ENCODE measurements around the gene SYNGR4.
A peak's percentile ranks its signal among the peaks of the same experiment; 100 is the strongest.

The SYNGR4 gene

DNA sequence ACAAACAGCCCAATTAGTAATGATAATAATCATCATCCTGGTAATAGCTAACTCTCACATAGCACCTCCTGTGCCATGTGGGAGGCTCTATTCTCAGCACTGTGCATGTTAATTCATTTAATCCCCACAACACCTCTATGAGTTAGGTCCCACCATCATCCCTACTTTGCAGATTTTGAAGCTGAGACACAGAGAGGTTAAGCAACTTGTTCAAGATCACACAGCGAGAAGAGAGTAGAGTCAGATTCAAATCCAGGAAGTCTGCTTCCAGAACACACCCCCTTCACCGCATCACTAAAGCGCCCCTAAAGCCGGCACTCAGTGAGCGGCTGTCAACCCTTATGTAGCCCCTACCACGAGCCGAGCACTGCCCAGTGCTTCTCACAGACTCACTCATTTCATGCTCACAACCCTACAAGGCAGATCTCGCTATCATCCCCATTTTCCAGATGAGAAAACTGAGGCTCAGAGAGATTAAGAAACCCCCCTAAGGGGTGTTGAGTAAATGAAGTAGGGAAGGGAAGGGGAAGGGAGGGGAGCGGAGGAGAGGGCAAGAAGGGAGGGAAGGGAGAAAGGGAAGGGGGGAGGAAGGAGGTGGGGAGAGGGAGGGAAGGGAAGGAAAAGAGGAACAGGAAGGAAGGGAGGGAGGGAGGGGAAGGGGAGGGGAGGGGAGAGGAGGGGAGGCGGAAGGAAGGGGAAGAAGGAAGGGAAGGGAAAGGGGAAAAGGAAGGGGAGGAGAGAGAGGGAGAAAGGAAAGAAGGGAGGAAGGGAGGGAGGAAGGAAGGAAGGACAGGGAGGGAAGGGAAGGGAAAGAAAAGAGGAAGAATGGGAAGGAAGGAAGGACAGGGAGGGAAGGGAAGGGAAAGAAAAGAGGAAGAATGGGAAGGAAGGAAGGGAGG is 22.4 kb upstream of the SYNGR4 start:
- DNase-seq (ENCODE audit: low read depth) = no peak

DNA sequence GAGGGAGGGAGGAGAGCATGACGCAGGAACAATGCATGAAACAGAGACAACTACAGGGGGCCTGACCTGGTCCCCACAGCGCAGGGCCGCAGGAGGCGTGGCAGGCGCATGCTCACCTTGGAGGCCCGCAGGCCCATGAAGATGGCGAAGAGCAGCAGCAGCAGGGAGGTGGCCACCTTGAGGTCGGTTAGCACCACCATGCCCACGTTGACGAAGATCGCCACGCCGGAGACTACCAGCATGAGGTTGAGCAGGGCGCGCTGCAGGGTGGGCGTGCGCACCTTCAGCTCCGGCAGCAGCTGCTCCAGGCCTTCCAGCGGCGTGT is 21.8 kb upstream of the SYNGR4 start:
- DNase-seq (ENCODE audit: low read depth) = no peak

DNA sequence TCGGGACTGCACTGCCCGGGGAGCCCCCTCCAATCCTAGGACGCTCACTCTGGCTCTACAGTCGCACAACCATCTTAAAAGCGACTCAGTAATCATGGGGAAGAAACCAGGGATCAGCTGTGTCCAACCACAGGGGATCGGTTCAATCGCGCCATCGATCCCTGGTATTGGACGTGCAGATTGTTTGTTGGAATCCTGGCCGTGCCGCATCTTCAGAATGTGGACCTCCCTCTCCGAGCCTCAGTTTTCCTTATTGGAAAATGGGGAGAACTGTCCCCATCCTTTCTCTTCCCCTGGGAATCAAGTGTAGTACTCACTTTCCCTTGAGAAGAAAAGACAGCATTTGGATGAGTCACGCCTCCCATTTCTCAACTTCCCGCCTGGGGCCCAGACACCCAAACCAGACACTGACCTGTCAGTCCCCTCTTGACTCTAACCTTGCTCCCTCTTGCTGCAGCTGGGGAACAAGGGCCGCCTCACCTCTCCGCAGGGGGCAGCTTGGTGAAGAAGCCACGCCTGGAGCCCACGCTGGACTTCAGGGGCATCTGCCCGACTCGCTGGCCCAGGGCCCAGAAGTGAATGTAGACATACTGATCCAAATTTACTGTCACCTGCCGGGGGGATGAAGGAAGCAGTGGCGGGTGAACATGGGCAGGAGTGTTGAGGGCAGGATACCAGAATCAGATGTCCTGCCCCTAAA is 21.2 kb upstream of the SYNGR4 start:
- DNase-seq (ENCODE audit: low read depth) = no peak

DNA sequence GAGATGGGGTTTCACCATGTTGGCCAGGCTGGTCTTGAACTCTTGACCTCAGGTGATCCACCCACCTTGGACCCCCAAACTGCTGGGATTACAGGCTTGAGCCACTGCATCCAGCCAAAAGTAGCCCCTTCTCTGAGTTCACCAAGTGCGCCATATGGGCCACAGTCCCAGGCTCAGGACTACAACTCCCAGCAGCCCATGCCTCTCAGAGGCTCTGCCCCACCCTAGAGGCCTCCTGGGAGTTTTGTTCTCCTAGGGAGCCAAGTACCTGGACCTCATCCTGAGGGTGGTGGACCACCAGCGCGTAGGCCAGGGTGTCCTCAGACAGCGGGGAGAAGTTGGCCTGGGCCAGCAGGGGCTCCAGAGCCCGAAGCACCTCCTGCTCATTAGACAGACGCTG is 19.3 kb upstream of the SYNGR4 start:
- DNase-seq (ENCODE audit: low read depth) = no peak

DNA sequence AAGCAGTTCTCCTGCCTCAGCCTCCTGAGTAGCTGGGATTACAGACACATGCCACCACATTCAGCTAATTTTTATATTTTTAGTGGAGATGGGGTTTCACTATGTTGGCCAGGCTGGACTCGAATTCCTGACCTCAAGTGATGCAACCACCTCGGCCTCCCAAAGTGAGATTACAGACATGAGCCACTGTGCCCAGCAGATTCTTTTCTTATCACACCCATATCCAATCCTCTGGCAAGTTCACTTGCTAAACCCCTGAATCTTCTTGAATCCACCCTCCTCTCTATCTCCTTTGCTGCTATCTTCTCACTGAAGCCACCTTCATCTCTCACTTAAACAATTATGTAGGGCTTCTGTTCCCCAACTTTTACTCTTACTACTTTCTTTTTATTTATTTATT is 18.0 kb upstream of the SYNGR4 start:
- no peak for DNase-seq (ENCODE audit: low read depth)

DNA sequence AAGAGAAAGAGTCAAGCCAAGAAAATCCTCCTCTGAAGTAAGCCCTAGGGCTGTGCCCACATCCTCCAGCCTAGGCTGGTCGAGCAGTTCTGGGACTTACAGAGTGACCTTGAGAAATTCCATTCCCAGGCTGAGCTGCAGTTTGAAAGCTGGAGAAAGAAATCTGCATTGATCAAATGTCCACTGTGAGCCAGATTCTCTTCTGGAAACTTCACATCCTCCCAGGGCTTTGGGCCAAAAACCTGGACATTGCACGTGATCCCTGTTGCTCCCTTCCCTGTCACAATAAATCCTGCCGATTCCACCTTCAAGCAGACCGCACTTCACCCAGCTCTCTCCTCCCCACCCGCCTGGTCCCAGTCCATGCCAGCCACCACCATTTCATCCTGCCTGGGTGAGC is 16.1 kb upstream of the SYNGR4 start:
- no peak for DNase-seq (ENCODE audit: low read depth)

DNA sequence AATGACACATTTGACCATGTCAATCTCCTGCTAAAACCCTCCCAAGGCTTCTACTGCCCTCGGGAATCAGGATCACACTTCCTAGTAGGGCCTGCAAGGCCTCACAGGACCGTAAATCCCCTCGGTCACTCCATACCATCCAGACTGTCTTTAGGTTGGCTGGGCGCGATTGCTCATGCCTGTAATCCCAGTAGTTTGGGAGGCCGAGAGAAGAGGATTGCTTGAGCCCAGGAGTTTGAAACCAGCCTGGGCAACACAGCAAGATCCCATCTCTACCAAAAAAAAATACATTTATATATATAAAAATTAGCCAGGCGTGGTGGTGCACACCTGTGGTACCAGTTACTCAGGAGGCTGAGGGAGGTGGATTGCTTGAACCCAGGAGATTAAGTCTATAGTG is 15.4 kb upstream of the SYNGR4 start:
- DNase-seq (ENCODE audit: low read depth) = no peak

DNA sequence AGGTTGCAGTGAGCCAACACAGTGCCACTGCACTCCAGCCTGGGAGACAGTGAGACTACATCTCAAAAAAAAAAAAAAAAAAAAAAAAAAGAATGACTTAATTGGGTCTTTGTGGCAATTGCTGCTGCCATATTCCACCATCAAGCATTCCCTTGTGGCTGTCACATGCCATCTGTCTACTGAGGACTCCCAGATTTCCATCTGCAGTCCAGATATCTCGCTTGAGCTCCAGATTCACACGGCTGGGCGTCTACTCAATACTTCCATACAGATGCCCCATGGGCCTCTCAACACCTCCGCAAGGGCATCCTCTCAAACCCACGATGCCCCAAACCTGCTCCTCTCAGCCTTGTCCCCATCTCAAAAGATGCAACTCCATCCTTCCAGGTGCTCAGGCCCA is 13.3 kb upstream of the SYNGR4 start:
- DNase-seq (ENCODE audit: low read depth) = no peak

DNA sequence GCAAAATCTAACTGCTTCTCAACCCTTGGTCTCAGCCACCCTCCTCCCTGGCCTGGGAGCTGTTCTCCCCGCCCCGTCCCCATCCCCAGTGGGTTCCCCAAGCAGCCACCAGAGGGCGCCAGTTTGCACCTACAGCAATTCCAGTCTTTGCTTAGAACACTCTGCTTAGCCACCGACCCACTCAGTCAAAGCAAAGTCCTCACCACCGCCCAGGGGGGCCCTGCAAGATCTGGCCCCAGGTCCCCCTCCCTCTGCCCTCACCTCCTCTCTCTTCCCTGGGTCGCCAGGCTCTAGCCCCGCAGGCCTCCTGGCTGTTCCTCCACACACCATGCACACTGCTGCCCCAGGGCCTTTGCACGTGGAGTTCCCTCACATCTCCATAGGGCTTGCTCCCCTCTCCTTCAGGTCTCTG is 12.8 kb upstream of the SYNGR4 start:
- DNase-seq (ENCODE audit: low read depth) = no peak

DNA sequence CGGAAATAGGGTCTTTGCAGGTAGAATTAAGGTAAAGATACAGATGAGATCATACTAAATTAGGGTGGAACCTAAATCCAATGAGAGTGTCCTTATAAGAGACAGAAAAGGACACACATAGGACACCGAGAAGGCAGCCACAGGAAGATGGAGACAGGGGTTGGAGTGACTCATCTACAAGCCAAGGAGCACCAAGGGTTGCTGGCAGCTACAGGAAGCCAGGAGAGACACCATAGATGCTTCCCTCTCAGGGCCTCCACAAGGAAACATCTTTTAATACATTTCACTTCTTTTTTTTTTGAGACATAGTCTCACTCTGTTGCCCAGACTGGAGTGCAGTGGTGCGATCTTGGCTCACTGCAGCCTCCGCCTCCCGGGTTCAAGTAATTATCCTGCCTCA is 10.5 kb upstream of the SYNGR4 start:
- DNase-seq (ENCODE audit: low read depth) = no peak

DNA sequence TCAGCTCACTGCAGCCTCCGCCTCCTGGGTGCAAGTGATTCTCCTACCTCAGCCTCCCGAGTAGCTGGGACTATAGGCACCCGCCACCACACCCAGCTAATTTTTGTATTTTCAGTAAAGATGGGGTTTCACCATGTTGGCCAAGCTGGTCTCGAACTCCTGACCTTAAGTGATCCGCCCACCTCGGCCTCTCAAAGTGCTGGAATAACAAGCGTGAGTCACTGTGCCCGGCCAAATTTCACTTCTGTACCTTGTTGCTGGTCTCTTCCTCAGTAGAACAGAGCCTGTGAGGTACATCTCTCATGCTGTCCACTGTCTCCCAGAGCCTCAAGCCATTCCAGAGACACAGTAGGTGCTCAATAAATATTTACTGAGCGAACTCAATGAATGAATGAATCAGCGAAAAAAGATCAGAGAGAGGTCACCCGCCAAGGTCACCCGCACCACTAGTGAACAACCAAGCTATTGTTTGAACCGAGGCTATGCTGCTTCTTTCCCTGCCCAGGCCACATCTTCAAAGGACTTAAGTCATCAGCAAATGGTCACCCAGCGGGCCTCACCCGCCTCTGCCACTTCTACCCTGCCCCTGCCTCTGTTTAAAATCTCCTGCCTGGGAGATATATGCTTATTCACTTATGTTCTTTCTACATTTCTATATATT is 9.7 kb upstream of the SYNGR4 start:
- no peak for DNase-seq (ENCODE audit: low read depth)

DNA sequence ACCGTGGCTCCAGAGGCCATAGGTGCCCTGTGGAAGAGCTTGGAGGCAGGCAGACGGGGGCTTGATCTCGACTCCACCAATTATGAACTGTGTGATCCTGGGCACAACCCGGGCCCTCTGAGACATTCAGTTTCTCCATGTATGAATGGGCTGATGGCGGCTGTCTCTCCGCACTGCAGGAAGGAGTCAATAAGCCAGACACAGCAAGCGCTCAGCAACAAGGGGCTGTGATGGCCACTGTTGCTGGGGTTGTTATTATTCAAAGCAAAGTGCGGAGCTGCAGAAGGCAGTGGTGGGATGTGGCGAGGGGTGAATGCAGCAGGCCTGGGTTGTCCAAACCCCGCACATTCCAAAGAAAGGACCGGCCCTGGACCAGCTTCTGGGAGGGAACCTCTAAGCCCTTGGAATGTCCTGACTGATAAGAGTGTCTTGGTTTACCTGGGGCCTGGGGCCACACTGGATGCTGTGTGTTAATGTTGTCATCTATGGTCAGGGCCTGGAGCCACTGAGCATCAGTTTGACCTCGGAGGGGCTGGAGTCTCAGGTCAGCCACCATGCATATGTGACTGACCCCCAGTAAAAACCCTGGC is 8.7 kb upstream of the SYNGR4 start:
- no peak for DNase-seq (ENCODE audit: low read depth)

DNA sequence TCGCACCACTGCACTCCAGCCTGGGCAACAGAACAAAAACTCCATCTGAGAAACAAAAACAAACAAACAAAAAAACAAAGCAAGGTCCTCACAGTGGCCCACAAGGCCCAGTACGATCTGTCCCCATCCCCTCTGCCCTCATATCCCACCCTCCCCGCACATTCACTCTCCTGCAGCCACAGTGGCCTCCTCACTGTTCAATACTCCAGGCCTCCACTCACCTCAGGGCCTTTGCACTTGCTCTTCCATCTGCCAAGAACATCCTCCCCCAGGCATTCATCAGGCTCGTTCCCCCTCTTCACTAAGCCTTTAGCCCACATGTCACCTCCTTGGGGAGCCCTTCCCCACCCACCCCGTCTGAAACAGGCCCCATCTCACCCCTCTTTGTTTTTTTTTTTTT is 5.0 kb upstream of the SYNGR4 start:
- DNase-seq (ENCODE audit: low read depth) = no peak

DNA sequence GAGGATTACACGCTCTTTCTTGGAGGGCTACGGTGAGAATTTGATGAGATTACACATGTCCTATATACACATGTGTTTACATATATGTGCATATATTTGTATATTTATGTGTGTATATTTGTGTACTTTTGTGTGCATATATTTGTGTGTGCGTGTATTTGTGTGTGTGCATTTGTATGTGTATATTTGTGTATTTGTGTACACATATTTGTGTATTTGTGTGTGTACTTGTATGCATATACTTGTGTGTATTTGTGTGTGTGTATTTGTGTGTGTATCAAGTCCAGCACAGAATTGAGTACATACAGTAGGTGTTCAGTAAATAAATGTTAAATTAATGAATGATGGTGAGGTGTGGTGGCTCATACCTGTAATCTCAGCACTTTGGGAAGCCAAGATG is 2.3 kb upstream of the SYNGR4 start:
- no peak for DNase-seq (ENCODE audit: low read depth)

DNA sequence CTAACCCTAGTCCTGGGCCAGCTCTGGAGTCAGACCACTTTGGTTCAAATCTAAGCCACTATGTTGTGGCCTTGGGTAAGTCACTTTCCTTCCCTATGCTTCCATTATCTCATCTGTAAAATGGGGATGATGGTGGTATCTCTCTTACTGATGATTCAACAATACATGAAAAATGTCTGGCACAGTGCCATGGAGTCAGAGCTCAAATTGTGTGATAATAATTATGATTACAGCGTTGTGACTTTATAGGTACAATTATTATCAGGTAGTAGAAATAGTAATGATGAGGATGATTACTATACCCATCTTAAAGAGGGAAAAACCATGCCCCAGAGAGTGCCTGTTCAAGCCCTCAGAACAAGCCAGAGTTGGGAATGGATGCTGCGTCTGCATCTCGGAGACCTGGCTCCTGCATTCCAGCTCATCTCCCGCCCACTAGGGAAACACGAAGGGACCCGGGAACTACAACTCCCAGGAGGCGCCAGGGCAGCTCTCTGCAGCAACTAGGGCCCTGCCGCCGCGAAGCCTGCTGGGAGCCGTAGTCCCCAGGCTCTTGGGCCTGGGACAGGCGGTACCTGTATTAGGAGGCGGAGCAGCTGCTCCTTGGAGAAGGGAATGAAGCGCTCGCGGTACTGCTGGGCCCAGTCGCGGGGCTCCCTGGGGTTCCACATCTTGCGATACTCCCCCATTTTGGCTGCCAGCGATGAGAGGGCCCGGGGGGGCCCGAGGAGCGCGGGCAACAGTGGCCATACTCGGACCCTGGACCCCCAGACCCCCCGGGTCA is 1.3 kb upstream of the SYNGR4 start:
- peak; percentile 91 for DNase-seq (ENCODE audit: low read depth)

DNA sequence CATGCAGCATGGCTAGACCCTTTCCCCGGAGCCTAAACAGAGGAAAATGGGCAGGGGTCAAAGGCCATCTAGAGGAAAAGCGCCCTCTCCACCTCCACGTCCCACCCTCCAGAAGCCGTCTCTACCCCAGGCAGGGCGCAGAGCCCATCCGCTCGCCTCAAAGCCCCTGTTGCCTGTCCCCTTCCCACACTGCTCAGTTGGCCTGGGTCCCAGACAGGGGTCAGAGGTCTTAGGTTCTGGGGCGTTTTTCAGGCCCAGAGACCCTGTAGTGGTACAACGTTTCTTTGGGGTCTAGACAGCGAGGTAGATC is 712 bp upstream of the SYNGR4 start:
- no peak for DNase-seq (ENCODE audit: low read depth)

DNA sequence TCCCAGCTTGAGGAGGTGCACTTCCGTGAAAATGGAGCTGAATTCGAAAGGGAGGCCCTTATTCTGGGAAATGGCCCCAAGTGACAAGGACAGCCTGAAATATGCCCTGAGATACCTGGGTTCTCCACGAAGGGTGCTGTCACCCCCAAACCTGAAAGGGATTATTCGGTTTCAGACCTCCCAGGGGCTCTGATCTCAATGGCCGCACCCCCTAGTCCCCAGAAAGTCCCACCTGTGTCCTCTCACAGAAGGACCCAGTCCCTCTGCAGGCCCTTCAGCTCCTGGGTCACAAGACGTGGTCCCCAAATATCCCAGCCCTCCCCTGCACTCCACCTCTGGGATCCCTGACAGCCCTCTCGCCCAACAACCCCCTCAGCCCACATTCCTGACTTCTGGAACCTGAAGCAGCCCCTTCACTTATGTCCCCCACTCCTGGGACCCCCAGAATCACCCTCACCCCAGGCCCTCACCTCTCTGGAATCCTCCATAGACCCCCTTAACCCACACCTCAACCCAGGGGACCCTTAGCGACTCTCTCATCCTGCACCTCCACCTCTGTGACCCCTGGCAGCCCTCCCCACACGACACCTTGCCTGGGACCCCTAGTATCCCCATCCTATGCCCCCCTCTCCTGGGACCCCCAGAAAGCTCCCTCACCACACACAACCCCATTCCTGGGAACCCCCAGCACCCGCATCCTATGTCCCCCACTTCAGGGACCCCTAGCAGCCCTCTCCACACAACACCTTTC is 606 bp downstream of the SYNGR4 start:
- no peak for DNase-seq (ENCODE audit: low read depth)

DNA sequence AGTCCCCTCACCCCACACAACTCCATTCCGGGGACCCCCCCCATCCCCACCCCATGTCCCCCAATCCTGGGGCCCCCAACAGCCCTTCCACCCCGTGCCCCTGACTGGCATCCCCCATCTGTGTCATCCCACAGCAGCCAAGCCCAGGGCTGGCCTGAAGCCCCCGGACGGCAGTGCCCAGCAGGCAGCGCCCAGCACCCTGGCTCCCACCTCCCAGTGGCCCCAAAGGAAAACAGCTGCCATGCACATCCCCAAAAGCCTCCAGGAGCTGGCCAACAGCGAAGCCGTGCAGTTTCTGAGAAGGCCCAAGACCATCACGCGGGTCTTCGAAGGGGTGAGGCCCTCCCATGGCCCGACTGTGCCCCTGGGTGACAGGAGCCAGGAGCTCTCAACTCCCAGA is 1.4 kb downstream of the SYNGR4 start:
- no peak for DNase-seq (ENCODE audit: low read depth)

DNA sequence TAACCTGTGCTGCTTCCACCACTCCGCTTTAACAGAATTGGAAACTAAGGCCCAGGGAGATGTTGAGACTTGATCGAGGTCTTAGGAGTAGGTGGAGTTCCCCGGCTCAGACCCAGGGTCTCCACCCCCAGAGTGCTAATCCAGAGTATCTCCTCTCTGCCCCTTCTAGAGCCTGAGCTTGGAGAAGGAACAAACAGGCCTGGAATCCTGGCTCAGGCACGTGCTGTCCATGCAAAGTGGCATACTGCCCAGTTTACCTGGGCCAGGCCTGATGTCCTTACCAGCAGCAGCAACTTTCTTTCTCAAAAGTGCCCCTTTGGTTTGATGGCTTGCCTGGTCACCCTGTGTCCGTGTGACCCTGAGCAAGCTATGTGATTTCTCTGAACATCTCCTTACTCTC is 3.7 kb downstream of the SYNGR4 start:
- DNase-seq (ENCODE audit: low read depth) = no peak

DNA sequence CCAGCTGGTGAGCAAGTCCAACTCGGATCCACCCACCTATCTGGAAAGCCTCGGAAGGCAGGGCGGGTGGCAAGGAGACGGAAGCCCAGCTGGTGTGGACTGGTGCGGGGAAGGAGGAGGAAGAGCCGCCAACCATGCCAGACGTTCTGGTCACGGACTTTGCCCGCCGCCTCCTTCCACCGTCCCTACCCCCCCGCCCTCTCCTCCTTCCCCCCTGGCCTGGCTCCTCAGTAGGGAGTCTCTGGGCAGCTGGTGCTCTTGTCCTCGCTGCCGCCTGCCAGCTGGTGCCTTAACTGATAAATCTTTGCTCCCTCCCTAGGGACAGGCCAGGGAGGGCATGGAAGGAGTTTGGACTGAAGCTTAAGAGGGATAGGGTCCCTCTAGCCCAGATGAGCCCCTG is 4.8 kb downstream of the SYNGR4 start:
- no peak for DNase-seq (ENCODE audit: low read depth)

DNA sequence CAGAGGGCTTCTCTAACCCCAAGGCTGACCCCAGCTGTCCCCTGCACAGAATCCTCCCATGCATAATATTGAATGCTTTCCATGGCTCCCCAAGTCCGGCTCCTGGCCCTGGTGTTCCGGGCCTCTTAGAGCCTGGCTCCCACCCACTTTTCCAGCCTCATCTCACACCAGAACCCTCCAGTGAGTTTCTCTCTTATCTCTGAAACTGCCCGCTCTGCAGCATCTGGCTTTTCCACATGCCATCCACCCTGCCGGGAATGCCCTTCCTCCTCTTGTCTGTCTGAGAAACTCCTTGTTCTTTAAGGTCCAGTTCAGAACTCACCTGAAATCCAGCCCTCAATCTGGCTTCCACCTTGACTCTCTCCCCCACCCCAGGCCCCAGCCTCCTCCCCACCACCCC is 6.8 kb downstream of the SYNGR4 start:
- no peak for DNase-seq (ENCODE audit: low read depth)

DNA sequence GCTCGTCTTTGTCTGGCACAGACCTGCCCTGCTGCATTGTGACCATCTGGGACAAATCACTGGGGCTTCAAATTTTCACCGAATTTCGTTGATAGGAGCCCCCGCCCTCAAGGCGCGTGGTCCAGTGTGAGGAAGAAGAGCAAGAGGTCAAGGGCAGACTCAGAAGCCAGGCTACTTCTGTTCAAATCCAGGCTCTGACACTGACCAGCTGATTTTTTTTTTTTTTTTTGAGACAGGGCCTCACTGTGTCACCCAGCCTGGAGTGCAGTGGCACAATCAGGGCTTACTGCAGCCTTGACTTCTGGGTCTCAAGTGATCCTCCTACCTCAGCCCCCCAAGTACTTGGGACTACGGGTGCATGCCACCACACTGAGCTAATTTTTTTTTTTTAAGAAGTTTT is 7.2 kb downstream of the SYNGR4 start:
- no peak for DNase-seq (ENCODE audit: low read depth)

Measured in fibroblast of the conjunctiva (primary cell).